OCI-LY7 (cell line): ENCODE results near the gene SENP2. TPM values are rescaled to one million over a fixed set of nuclear protein-coding genes. Genes with fewer than 3 reads are reported as not detected.
A peak's percentile ranks its signal among the peaks of the same experiment; 100 is the strongest.
"Not testable (repeated sequence)": the region's sequence is repeated elsewhere in the genome, so short reads cannot be mapped to it uniquely, and the experiment has no call there.

ENCODE experiments used
- BruUV-seq: library from RNA; stranded (reverse); fragments of 400-500 nt; replicated peaks from 2 replicates; lab custom pipeline; 2021; lab: Mats Ljungman, UMichigan
- CTCF ChIA-PET: fragments of 300-600 bp; sonication (Branson Sonifier 250); formaldehyde crosslinking; loops from one replicate; lab custom pipeline; 2022; ENCODE audit warnings: antibody characterized with exemption; ENCODE audit not compliant: unreplicated experiment; lab: Charles Lee
- POLR2A ChIA-PET: fragments of 300-600 bp; sonication (Branson Sonifier 250); formaldehyde crosslinking; loops from one replicate; lab custom pipeline; 2022; ENCODE audit warnings: antibody characterized with exemption; lab: Charles Lee
- DNase-seq: peaks from one replicate; pipeline ENCODE4 v3.0.0-alpha.2; 2015; ENCODE audit warnings: low spot score
- H2AFZ ChIP-seq: fragments of 200-600 bp; sonication (generic), shearing (Covaris generic); 2 replicates; pipeline ENCODE4 v1.6.1; 2014; ENCODE audit warnings: mild to moderate bottlenecking, antibody characterized with exemption, low read length, moderate library complexity
- H3K27ac ChIP-seq: fragments of 200-600 bp; sonication (generic); 2 replicates; pipeline ENCODE4 v1.5.1; 2014; ENCODE audit warnings: mixed run types, low read depth, mild to moderate bottlenecking, moderate library complexity, low read length, inconsistent platforms; ENCODE audit not compliant: poor library complexity, severe bottlenecking
- H3K36me3 ChIP-seq: fragments of 200-600 bp; sonication (generic); 2 replicates; pipeline ENCODE4 v1.6.1; 2014; ENCODE audit warnings: mild to moderate bottlenecking, antibody characterized with exemption, low read length, moderate library complexity, mixed read lengths; ENCODE audit not compliant: insufficient read depth
- H3K4me1 ChIP-seq: fragments of 200-600 bp; sonication (generic); 2 replicates; pipeline ENCODE4 v1.5.1; 2014; ENCODE audit warnings: mild to moderate bottlenecking, low read length; ENCODE audit not compliant: insufficient read depth, poor library complexity, severe bottlenecking
- H3K4me2 ChIP-seq: fragments of 200-600 bp; sonication (generic); 2 replicates; pipeline ENCODE4 v1.6.1; 2014; ENCODE audit warnings: mild to moderate bottlenecking, low read length
- H3K4me3 ChIP-seq: fragments of 200-600 bp; sonication (generic); 2 replicates; pipeline ENCODE4 v1.5.1; 2014; ENCODE audit warnings: mild to moderate bottlenecking, low read depth, low read length; ENCODE audit not compliant: poor library complexity, severe bottlenecking
- H3K79me2 ChIP-seq: fragments of 200-600 bp; sonication (generic); 2 replicates; pipeline ENCODE4 v1.6.1; 2016; ENCODE audit warnings: low read depth, mild to moderate bottlenecking, low read length, moderate library complexity, mixed read lengths; ENCODE audit not compliant: insufficient read depth
- H3K9me2 ChIP-seq: fragments of 200-600 bp; sonication (generic); 2 replicates; pipeline ENCODE4 v1.6.1; 2016; ENCODE audit warnings: mild to moderate bottlenecking, low read length, mixed read lengths; ENCODE audit not compliant: insufficient read depth
- H3K9me3 ChIP-seq: fragments of 200-600 bp; sonication (generic); 2 replicates; pipeline ENCODE4 v1.6.1; 2014; ENCODE audit warnings: mild to moderate bottlenecking, mixed run types, low read length, mixed read lengths
- H4K20me1 ChIP-seq: fragments of 200-600 bp; sonication (generic); 2 replicates; pipeline ENCODE4 v1.6.1; 2014; ENCODE audit warnings: mild to moderate bottlenecking, antibody characterized with exemption, low read length, moderate library complexity, mixed read lengths; ENCODE audit not compliant: insufficient read depth
- EZH2phosphoT487 ChIP-seq: fragments of 200-600 bp; sonication (generic); IDR thresholded peaks from 2 replicates; pipeline ENCODE4 v1.6.1; 2018; ENCODE audit warnings: low read depth, borderline replicate concordance, mild to moderate bottlenecking, mixed run types, antibody characterized with exemption, low read length, moderate library complexity, mixed read lengths
- intact Hi-C: fragments of 100-400 bp; cut with micrococcal nuclease; formaldehyde crosslinking; loops from one replicate; pipeline ENCODE4 v1.10.0; 2022; ENCODE audit not compliant: unreplicated experiment
- total RNA-seq, 2 experiments: library from RNA; depleted of rRNA in 1 of 2; stranded (reverse); fragments of >200 nt in 1 of 2; shearing (Covaris generic) in 1 of 2; gene quantifications; 2 replicates each; pipeline ENCODE4 v1.2.3, GENCODE V29; 2014 to 2022
- TF ChIP-seq, protein P1 (sequence below): fragments of 200-600 bp; sonication (generic); conservative IDR thresholded peaks from 2 replicates; pipeline ENCODE4 v1.5.1; 2014; ENCODE audit warnings: mild to moderate bottlenecking, antibody characterized with exemption, low read length, moderate library complexity, mixed read lengths

Gene SENP2
- total RNA-seq, 2 experiments from 2014 or later: 39.8 to 64.5 TPM

DNA sequence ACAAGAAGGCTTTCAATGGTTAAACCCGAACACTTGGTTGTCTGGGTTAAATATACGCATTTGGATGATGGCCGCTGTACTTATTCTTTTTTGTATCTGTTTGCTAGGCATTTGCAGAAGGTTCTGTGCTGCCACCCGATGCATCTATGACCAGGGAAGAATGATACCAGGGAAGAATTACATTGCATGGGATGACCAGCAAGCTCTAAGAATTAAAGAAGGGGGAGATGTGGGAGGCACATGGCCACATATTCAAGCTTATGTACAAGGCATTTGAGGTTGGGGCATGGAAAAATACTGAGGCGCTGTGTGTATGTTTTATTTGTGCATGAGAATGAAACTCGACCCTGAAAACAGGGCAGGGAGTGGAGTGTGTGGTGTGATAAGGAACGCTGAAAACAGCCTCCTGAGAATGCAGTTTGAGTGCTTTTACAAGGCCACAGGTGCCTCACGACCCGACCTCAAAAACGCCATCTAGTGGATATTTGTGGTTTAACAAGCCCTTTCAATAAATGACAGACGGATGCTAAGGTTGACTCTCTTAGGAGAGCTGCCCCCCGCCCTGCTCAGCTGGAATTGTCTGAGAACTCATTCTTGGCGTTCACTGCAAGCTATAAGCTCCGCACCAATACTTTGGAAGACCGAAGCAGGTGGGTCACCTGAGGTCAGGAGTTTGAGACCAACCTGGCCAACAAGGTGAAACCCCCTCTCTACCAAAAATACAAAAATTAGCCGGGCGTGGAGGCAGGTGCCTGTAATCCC lies 10.8 kb upstream of the SENP2 start:
- BruUV-seq, H3K4me1 ChIP-seq, POLR2A ChIA-PET, H3K4me3 ChIP-seq, H3K9me2 ChIP-seq, H2AFZ ChIP-seq, H4K20me1 ChIP-seq, H3K27ac ChIP-seq, CTCF ChIA-PET, H3K36me3 ChIP-seq, H3K79me2 ChIP-seq: not testable (repeated sequence)
- intact Hi-C loops: loop anchor here (5.0 kb wide), 1 partner anchor 223 kb away; no protein-coding TSS in a partner anchor
- 0 out of 2 replicates have a peak, but pooled peaks cover 11% of the 10 kb centered on the region for H3K9me3 ChIP-seq
- DNase-seq: peak; percentile 69
- TF ChIP-seq, protein P1, sequence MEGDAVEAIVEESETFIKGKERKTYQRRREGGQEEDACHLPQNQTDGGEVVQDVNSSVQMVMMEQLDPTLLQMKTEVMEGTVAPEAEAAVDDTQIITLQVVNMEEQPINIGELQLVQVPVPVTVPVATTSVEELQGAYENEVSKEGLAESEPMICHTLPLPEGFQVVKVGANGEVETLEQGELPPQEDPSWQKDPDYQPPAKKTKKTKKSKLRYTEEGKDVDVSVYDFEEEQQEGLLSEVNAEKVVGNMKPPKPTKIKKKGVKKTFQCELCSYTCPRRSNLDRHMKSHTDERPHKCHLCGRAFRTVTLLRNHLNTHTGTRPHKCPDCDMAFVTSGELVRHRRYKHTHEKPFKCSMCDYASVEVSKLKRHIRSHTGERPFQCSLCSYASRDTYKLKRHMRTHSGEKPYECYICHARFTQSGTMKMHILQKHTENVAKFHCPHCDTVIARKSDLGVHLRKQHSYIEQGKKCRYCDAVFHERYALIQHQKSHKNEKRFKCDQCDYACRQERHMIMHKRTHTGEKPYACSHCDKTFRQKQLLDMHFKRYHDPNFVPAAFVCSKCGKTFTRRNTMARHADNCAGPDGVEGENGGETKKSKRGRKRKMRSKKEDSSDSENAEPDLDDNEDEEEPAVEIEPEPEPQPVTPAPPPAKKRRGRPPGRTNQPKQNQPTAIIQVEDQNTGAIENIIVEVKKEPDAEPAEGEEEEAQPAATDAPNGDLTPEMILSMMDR: peak; percentile 75
- 0 out of 2 replicates have a peak overlapping the region, but pooled peaks have one; percentile 25 for H3K4me2 ChIP-seq

DNA sequence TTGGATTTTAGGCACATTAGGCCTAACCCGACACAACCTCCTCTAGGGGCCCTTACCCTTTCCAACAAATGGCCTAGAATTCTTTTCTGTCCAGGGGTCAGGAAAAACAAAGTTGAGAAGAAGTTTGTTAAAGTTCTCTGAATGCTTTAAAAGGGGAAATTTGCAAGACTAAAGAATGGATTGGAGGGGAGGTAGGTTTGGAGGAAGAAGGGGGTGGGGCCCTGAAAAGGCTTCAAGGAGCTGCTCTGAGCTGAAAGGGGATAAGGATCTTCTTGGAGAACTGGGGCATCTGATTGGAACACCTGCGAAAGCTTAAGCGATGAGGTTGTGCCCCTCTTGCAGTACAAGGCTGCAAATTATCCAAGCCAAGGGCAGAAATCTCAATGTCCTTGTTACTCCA lies 3.9 kb upstream of the SENP2 start:
- peaks cover 15% of the 10 kb centered on the region for H3K4me1 ChIP-seq
- no peak overlapping the region for H3K4me2 ChIP-seq
- intact Hi-C loops: no loop called here
- DNase-seq: no peak
- H3K9me2 ChIP-seq: no peaks in the 10 kb centered on the region
- H3K36me3 ChIP-seq: no peaks in the 10 kb centered on the region
- no TSS peak for BruUV-seq
- no peak overlapping the region for H3K27ac ChIP-seq
- no peak overlapping the region for H2AFZ ChIP-seq
- H3K79me2 ChIP-seq: peaks cover 9% of the 10 kb centered on the region
- TF ChIP-seq EZH2phosphoT487: no peak
- TF ChIP-seq, protein P1: no peak
- H3K9me3 ChIP-seq: no peaks in the 10 kb centered on the region
- no peak overlapping the region for H3K4me3 ChIP-seq
- ChIA-PET CTCF (no interaction called here), POLR2A (interaction anchor here (0.5 to 0.7 kb wide), 2 partner anchors 358 to 1008 kb away, joined by 4 to 5 read pairs; no protein-coding TSS in a partner anchor)
- no peaks in the 10 kb centered on the region for H4K20me1 ChIP-seq

DNA sequence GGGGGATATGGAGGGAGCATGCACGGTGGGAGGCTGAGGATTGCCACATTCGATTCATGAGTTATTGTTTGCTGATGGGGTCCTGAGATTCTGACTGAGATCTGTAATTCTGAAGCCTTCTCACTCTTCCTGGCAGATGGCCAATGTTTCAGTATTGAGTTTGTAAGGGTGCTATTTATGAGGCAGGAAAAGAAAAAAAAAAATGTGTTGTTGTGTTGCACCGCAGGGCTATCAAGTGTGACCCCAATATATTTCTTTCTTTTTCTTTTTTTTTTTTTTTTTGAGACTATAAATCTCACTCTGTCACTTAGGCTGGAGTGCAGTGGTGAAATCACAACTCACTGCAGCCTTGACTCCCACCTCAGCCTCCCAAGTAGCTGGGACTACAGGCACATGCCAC lies 3.2 kb upstream of the SENP2 start:
- ChIA-PET CTCF (no interaction called here), POLR2A (interaction anchor here (0.5 to 0.8 kb wide), 2 partner anchors 14 to 359 kb away, joined by 3 to 5 read pairs; no protein-coding TSS in a partner anchor)
- no peak overlapping the region for H3K27ac ChIP-seq

More for the DNA sequence above, 3.2 kb upstream of the SENP2 start:
- no peaks in the 10 kb centered on the region for H4K20me1 ChIP-seq
- no peak overlapping the region for H3K4me2 ChIP-seq
- H3K9me3 ChIP-seq: no peaks in the 10 kb centered on the region
- DNase-seq: no peak
- H3K9me2 ChIP-seq: no peaks in the 10 kb centered on the region
- BruUV-seq: no TSS peak
- TF ChIP-seq EZH2phosphoT487: no peak
- intact Hi-C loops: no loop called here
- H2AFZ ChIP-seq: no peak overlapping the region
- peaks cover 12% of the 10 kb centered on the region for H3K79me2 ChIP-seq
- H3K36me3 ChIP-seq: no peaks in the 10 kb centered on the region
- peaks cover 17% of the 10 kb centered on the region for H3K4me1 ChIP-seq
- no peak overlapping the region for H3K4me3 ChIP-seq
